Peyer's patch (tissue), 4 donors: ENCODE results near the gene PEAK1.

Experiments used
- CTCF ChIP-seq, 6 experiments: fragments of 450-650 bp in 4 of 6; fragments of 200-600 bp in 2 of 6; sonication (generic) in 1 of 6; IDR thresholded peaks; one replicate each; pipeline ENCODE4 v1.5.1; 2017 to 2019; ENCODE audit warnings: antibody characterized with exemption in 6 of 6, mild to moderate bottlenecking in 3 of 6, moderate library complexity in 1 of 6
- POLR2A ChIP-seq, 2 donors: fragments of 450-650 bp; IDR thresholded peaks; one replicate each; pipeline ENCODE4 v1.5.1; 2017; ENCODE audit warnings: antibody characterized with exemption in 2 of 2, mild to moderate bottlenecking in 2 of 2, moderate library complexity in 2 of 2

- TF ChIP-seq POLR2A (IDR thresholded peaks at IDR 0.05) (no peak), CTCF (IDR thresholded peaks at IDR 0.05) (no peak)
Observed at GRCh38 chr15:77327168-77327567, 92.7 kb downstream of the PEAK1 start.
